ENCODE data around the gene TMUB2.
"Not testable (repeated sequence)": the region's sequence is repeated elsewhere in the genome, so short reads cannot be mapped to it uniquely, and the experiment has no call there.

Gene TMUB2

DNA sequence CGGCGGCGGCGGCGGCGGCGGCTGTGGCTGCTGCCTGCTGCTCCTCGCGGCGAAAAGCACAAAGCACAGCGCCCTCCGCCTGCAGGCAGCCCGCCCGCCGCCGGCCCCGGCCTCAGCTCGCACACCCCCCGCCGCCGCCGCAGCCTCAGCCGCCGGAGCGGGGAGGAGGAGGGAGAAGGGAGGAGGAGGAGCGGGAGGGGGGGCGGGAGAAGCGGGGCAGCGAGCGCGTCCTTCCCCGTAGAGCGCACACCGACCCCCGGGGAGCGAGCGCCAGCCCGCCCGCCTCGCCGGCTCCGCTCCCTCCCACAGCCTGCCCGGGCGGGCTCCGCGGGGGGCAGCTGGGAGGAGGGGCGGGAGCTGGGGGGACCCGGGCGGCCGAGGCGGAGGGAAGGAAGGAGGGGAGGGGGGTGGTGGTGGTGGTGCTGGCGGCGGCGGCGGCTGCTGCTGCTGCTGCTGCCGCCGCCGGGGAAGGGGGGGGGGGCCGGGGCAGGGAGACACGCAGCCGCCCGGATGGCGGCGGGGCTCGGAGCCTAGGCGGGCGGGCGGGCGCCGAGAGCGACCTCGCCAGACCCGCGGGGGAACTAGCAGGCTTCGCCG lies 32.9 kb downstream of the TMUB2 start, which contains the start of gene UBTF:
Gene UBTF, minus strand, starts transcription at position 60 of the 597 bp plus-strand sequence. CDS start 1,446 bp downstream, outside the sequence.
- DNase-seq: peak; percentile 70 to 78

DNA sequence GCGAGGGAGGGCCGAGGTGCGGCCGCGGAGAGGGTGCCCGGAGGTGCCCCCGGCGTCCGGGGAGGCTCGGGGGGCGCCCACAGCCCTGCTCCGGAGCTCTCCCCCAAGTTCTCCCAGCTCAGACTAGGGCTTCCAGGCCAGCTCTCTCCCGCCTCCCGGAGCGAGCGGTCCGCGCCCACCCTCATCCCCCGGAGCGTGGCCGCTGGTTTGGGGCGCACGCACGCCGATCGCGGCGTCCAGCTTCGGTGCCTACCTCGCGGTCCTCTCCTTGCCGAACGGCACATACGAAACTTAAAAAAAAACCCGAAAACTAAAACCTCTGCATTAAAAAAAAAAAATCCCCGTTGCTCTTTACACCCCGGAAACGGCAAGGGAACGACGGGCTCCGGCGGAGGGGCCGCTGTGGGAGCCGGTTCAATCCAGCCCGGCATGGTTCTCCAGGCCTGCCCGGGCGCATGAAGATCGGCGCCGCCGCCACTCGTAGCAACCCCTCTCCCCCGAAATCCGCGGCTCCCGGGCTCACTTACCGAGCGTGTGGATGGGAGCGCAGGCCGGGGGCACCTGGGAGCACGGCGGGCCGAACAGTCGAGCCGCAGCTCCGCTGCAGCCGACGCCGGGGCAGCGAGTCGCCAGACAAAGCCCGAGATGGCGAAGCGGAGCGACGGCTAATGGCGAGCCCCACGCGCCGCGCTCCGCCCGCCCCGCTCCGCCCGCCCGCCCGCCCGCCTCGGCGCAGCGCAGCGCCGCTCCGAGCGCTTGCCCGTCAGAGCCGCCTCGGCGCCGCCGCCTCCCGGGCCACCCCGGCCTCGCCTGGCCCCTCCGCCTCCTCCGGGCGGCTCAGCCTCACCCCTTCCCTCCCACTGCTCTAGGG lies 33.7 kb downstream of the TMUB2 start:
- DNase-seq: peak; percentile 48 to 70

GRCh38 chr17:44221084-44221861 lies 34.5 kb downstream of the TMUB2 start:
- DNase-seq: peak; percentile 57 to 83

DNA sequence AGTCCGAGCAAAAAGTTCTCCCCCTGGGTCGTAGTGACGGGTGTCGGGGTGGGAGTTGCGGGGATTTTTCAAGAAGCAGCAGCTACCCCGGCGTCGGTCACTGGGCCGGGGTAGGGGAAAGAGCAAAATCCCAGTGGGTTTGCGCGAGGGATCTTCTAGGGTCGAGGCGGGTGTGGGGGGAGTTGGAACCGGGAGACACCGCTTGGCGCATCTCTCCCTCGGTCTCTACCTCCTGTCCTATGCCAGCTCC lies 35.0 kb downstream of the TMUB2 start:
- no peak for DNase-seq

DNA sequence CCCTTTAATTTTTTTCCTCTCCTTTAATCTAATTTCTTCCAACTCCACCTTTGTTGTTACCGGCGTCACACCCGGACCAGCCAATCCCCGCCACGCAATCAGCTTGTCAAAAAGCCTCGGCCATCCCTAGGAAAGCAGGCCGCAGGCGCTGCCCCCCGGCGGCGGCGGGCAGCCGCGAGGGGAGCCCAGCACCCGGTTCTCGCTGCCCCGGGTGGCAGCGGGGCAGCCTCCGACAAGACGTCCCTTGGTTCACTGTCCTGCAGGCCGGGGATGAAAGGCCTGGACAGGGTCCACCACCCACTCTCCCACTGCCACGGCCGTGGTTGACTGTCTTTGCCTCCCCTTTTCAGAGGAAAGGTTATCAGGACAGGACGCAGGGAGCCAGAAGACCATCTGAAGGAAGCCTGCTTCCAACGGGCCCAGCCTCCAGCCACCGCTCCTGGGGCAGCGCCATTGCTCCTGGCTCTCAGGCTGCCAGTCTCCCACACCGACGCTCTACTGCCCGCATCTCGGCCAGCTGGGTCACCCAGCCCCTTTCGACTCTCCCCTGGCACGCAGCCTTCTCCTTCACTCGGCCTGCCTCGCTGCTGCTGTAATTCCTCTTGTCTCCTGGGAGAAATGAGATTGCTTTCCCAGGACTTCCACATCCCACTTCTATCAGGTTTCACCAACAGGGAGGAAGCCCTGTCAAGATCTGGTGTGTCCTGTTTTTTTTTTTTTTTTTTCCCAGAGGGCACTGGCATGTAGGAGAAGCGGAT lies 35.5 kb downstream of the TMUB2 start:
- peak; percentile 61 to 81 for DNase-seq

DNA sequence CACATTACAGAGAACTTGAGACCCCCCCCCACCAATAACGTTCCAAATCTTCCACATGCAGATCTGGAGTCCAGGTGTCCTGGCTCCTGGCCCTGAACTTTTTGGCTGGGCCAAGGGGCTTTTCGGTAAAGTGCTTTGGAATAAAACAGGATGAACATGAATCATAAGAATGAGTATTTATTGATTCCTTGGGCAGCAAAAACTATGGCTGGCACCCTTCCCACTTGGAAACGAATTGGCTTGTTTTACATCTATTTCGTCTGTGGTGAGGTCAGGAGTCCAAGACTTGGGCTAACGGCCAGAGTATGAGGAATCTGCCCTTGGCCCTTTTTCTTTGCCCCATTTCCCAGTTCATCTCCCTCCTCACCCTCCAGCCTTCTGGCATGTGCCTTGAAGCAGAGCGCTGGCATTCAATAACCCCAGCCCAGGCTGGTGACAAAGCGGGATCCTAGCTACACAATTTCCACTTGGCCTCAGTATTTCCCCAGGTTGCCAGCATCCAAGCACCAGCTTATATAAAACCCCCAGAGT lies 36.8 kb downstream of the TMUB2 start:
- DNase-seq: no peak

DNA sequence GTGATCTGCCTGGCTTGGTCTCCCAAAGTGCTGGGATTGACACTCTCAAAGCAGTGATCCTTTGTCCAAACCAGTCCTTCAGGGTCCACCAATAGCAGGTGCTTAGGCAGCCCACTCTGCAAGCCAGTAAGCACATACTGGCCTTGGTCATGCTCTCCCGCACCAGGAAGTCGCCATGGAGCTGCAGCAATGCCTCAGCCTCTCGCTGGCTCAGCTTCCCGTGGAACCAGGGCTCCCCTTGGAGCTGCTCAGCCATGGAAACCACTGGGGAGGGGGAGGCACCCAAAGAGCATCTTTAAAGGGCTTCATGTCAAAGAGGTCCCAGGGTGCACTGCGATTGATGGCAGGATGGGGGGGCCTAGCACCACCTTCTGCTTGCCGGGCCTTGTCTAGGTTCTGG lies 42.3 kb downstream of the TMUB2 start:
- no peak for DNase-seq

DNA sequence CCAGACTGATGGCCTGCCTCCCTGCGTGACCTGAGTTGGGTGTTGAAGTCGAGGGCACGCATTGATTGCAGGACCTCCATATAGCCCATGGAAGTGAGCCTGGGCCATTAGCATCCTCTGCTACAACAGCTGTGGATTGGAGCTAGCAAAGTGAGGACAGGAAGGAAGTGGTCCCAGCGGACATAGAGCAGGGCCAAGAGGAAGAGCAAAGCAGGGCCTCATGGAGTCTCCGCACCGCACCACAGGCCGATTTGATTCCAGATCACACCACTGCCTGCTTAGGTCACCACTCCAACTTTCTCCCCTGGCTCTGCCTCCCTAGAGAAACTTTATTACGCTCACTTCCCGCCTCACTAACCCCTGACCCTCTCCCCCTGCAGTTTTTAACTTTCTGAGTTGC lies 43.4 kb downstream of the TMUB2 start:
- DNase-seq: no peak

- no peak for DNase-seq
Observed at GRCh38 chr17:44232061-44232460, 45.3 kb downstream of the TMUB2 start.

DNA sequence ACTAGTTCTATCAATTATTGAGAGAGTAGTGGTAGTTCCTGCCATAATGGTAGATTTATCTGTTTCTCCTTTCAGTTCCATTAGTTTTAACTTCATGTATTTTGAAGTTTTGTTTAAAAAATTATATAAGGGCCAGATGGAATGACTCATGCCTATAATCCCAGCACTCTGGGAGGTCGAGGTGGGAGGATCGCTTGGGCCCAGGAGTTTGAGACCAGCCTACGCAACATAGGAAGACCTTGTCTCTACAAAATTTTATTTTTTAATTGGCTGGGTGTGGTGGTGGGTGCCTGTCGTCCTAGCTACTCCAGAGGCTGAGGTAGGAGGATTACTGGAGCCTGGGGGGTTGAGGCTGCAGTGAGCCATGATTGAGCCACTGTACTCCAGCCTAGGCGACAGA lies 46.8 kb downstream of the TMUB2 start:
- no peak for DNase-seq

- DNase-seq: no peak
Observed at GRCh38 chr17:44235583-44235936, 48.8 kb downstream of the TMUB2 start.

DNA sequence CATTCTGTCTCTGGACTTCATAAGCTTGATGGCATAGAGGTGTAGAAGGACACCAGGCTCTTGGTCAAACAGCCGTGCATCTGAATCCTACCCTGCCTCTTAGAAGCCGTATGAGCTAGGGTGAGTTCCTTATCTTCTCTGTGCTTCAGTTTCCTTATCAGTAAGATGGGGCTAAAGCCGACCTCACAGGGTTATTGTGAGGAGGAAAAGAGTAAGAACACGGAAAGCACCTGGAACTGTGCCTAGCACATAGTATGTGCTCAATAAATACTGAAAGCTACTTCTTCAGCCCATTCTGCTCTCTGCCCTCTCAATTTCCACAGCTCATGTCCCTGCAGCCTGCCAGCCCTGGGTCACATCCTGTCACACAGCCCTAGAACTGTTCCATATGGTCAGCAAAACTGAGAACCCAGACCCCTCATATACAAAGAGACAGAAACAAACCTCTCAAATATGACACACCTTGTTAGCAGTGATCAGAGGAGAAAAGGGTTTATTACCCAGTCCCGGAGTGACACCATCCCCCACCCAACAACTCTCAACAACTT lies 49.7 kb downstream of the TMUB2 start:
- DNase-seq: no peak

GRCh38 chr17:44237886-44238285 lies 51.1 kb downstream of the TMUB2 start:
- DNase-seq: not testable (repeated sequence)

GRCh38 chr17:44241106-44241624 lies 54.4 kb downstream of the TMUB2 start:
- DNase-seq: no peak

Measured in SHP77 (cell line).